Dendritic cell treated with granulocyte-macrophage colony-stimulating factor and Interleukin-4, amounts not matched to agents 40 ng/mL and 50 ng/mL, for 4 days (primary cell): ENCODE data around the gene GEMIN2.
"Not testable (repeated sequence)": the region's sequence is repeated elsewhere in the genome, so short reads cannot be mapped to it uniquely, and the experiment has no call there.

Experiments used
- H3K27ac Mint-ChIP-seq: one replicate; pipeline ENCODE4 v1.8.0; 2022; ENCODE audit warnings: mild to moderate bottlenecking, mixed read lengths
- H3K27me3 Mint-ChIP-seq: one replicate; pipeline ENCODE4 v1.8.0; 2022; ENCODE audit warnings: mild to moderate bottlenecking, mixed read lengths
- H3K36me3 Mint-ChIP-seq: one replicate; pipeline ENCODE4 v1.8.0; 2022; ENCODE audit warnings: low read depth, mixed read lengths
- H3K4me1 Mint-ChIP-seq: one replicate; pipeline ENCODE4 v1.8.0; 2022; ENCODE audit warnings: low read depth, mixed read lengths
- H3K4me3 Mint-ChIP-seq: one replicate; pipeline ENCODE4 v1.8.0; 2022; ENCODE audit warnings: mild to moderate bottlenecking, moderate library complexity, mixed read lengths
- H3K9me3 Mint-ChIP-seq: one replicate; pipeline ENCODE4 v1.8.0; 2022; ENCODE audit warnings: mixed read lengths
- intact Hi-C: fragments of 100-400 bp; cut with micrococcal nuclease; formaldehyde crosslinking; loops from one replicate; pipeline ENCODE4 v1.15.0; 2022

Gene GEMIN2

GRCh38 chr14:39102265-39102968 is 11.7 kb upstream of the GEMIN2 start:
- Mint-ChIP-seq H3K27ac (peak overlapping the region; percentile 92), H3K4me3 (peak overlapping the region; percentile 97), H3K9me3 (no peaks in the 10 kb centered on the region), H3K4me1 (peaks cover 40% of the 10 kb centered on the region), H3K36me3 (peaks cover 15% of the 10 kb centered on the region), H3K27me3 (no peaks in the 10 kb centered on the region)
- intact Hi-C loops, result loop anchor here (2.0 to 5.0 kb wide), 2 partner anchors 68 to 330 kb away; partner anchors contain the start of genes FBXO33 and TRAPPC6B

- Mint-ChIP-seq H3K27me3 (no peaks in the 10 kb centered on the region), H3K27ac (peak within 1 kb of the TSS; percentile 92), H3K4me1 (peaks cover 35% of the 10 kb centered on the region), H3K36me3 (peaks cover 15% of the 10 kb centered on the region), H3K9me3 (no peaks in the 10 kb centered on the region), H3K4me3 (peak within 1 kb of the TSS; percentile 97)
- intact Hi-C loops, result loop anchor here (1.0 to 5.0 kb wide), 3 partner anchors 11 to 329 kb away; partner anchors contain the start of genes FBXO33, GEMIN2 and TRAPPC6B
These were observed 10.9 kb upstream of the GEMIN2 start, which contains the start of gene SEC23A for GRCh38 chr14:39102969-39103957. Gene SEC23A, minus strand, starts transcription at chr14:39103235. Its CDS starts 7,117 bp downstream, at chr14:39096118.

GRCh38 chr14:39104078-39104801 is 9.9 kb upstream of the GEMIN2 start:
- Mint-ChIP-seq H3K4me1 (peaks cover 35% of the 10 kb centered on the region), H3K27ac (peak overlapping the region; percentile 92), H3K4me3 (peak overlapping the region; percentile 97), H3K36me3 (peaks cover 15% of the 10 kb centered on the region)
- intact Hi-C loops, result loop anchor here (5.0 kb wide), 1 partner anchor 328 kb away; the partner anchor contains the start of gene FBXO33
- not testable (repeated sequence) for H3K27me3 Mint-ChIP-seq, H3K9me3 Mint-ChIP-seq

GRCh38 chr14:39107591-39107996 is 6.5 kb upstream of the GEMIN2 start:
- intact Hi-C loops, result no loop called here
- Mint-ChIP-seq H3K9me3 (no peaks in the 10 kb centered on the region), H3K4me3 (no peak overlapping the region), H3K36me3 (peaks cover 12% of the 10 kb centered on the region), H3K27me3 (peaks cover 3% of the 10 kb centered on the region), H3K27ac (no peak overlapping the region), H3K4me1 (peaks cover 11% of the 10 kb centered on the region)

- Mint-ChIP-seq H3K4me3 (no peak overlapping the region), H3K27me3 (peaks cover 3% of the 10 kb centered on the region), H3K4me1 (peaks cover 7% of the 10 kb centered on the region), H3K27ac (no peak overlapping the region), H3K36me3 (no peaks in the 10 kb centered on the region), H3K9me3 (no peaks in the 10 kb centered on the region)
- intact Hi-C loops, result no loop called here
These were observed 5.3 kb upstream of the GEMIN2 start for GRCh38 chr14:39108791-39109190.

- H3K4me3 Mint-ChIP-seq, result no peak overlapping the region
- no peak overlapping the region for H3K27ac Mint-ChIP-seq
- peaks cover 6% of the 10 kb centered on the region for H3K36me3 Mint-ChIP-seq
- intact Hi-C loops, result loop anchor here (5.0 kb wide), 1 partner anchor 157 kb away; no protein-coding TSS in a partner anchor
- H3K27me3 Mint-ChIP-seq, result peaks cover 3% of the 10 kb centered on the region
- H3K4me1 Mint-ChIP-seq, result peaks cover 8% of the 10 kb centered on the region
- H3K9me3 Mint-ChIP-seq, result no peaks in the 10 kb centered on the region
These were observed 4.0 kb upstream of the GEMIN2 start for GRCh38 chr14:39109893-39110715.

- intact Hi-C loops, result loop anchor here (1.0 to 5.0 kb wide), 2 partner anchors 10 to 154 kb away; partner anchors contain the start of gene SEC23A
- peaks cover 14% of the 10 kb centered on the region for H3K36me3 Mint-ChIP-seq
- peak overlapping the region; percentile 82 for H3K27ac Mint-ChIP-seq
- peaks cover 9% of the 10 kb centered on the region for H3K4me1 Mint-ChIP-seq
- no peaks in the 10 kb centered on the region for H3K9me3 Mint-ChIP-seq
- peaks cover 3% of the 10 kb centered on the region for H3K27me3 Mint-ChIP-seq
- H3K4me3 Mint-ChIP-seq, result peak overlapping the region; percentile 94
These were observed 444 bp upstream of the GEMIN2 start for GRCh38 chr14:39113685-39114072.

GRCh38 chr14:39122330-39123138 is 8.4 kb downstream of the GEMIN2 start:
- H3K27ac Mint-ChIP-seq, result no peak overlapping the region
- no peak overlapping the region for H3K4me3 Mint-ChIP-seq
- no peaks in the 10 kb centered on the region for H3K4me1 Mint-ChIP-seq
- H3K27me3 Mint-ChIP-seq, result no peaks in the 10 kb centered on the region
- no peaks in the 10 kb centered on the region for H3K9me3 Mint-ChIP-seq
- peaks cover 61% of the 10 kb centered on the region for H3K36me3 Mint-ChIP-seq
- intact Hi-C loops, result no loop called here

GRCh38 chr14:39137835-39138234 is 23.7 kb downstream of the GEMIN2 start:
- H3K4me3 Mint-ChIP-seq, H3K27ac Mint-ChIP-seq, H3K27me3 Mint-ChIP-seq, H3K4me1 Mint-ChIP-seq, H3K9me3 Mint-ChIP-seq, intact Hi-C loops: not testable (repeated sequence)
- peaks cover 95% of the 10 kb centered on the region for H3K36me3 Mint-ChIP-seq

GRCh38 chr14:39138440-39138839 is 24.3 kb downstream of the GEMIN2 start:
- Mint-ChIP-seq H3K36me3 (peaks cover 98% of the 10 kb centered on the region), H3K27me3 (no peaks in the 10 kb centered on the region), H3K9me3 (peaks cover 9% of the 10 kb centered on the region), H3K27ac (no peak overlapping the region), H3K4me1 (peaks cover 6% of the 10 kb centered on the region), H3K4me3 (no peak overlapping the region)
- intact Hi-C loops, result no loop called here

GRCh38 chr14:39140170-39140569 is 26.0 kb downstream of the GEMIN2 start:
- Mint-ChIP-seq H3K9me3 (peaks cover 9% of the 10 kb centered on the region), H3K27me3 (no peaks in the 10 kb centered on the region), H3K27ac (no peak overlapping the region), H3K4me3 (no peak overlapping the region), H3K4me1 (peaks cover 6% of the 10 kb centered on the region), H3K36me3 (peaks cover 84% of the 10 kb centered on the region)
- intact Hi-C loops, result no loop called here

GRCh38 chr14:39141623-39142022 is 27.5 kb downstream of the GEMIN2 start:
- intact Hi-C loops, H3K4me1 Mint-ChIP-seq, H3K27me3 Mint-ChIP-seq, H3K27ac Mint-ChIP-seq, H3K9me3 Mint-ChIP-seq, H3K4me3 Mint-ChIP-seq: not testable (repeated sequence)
- H3K36me3 Mint-ChIP-seq, result peaks cover 80% of the 10 kb centered on the region
